Left lung (tissue), 10 donors: Measurements from ENCODE around the gene DLG5. TPM values are rescaled to one million over a fixed set of nuclear protein-coding genes. Genes with fewer than 3 reads are reported as not detected.

Experiments
- ATAC-seq: fragments of 200-7000 bp; cut with Tn5 transposase; one replicate; pipeline ENCODE4 v1.9.1; 2020; ENCODE audit warnings: moderate library complexity
- DNase-seq, 4 donors: peaks; one replicate each; pipeline ENCODE4 v3.0.0-alpha.2; 2013 to 2020
- H3K27ac ChIP-seq, 2 donors: fragments of 200-600 bp; sonication (generic) in 1 of 2; one replicate each; pipeline versions ENCODE4 v1.5.0 to v1.8.0; 2020 to 2021
- H3K27me3 ChIP-seq, 2 donors: fragments of 200-600 bp; sonication (generic) in 1 of 2; one replicate each; pipeline versions ENCODE4 v1.5.0 to v1.8.0; 2020 to 2021
- H3K36me3 ChIP-seq, 2 donors: fragments of 200-600 bp; sonication (generic) in 1 of 2; one replicate each; pipeline versions ENCODE4 v1.5.0 to v1.8.0; 2020 to 2021
- H3K4me1 ChIP-seq, 2 donors: fragments of 200-600 bp; one replicate each; pipeline ENCODE4 v1.8.0; 2021
- H3K4me3 ChIP-seq, 2 donors: fragments of 200-600 bp; sonication (generic) in 1 of 2; one replicate each; pipeline versions ENCODE4 v1.5.0 to v1.8.0; 2020 to 2021; ENCODE audit warnings: mild to moderate bottlenecking in 1 of 2
- H3K9me3 ChIP-seq, 2 donors: fragments of 200-600 bp; sonication (generic) in 1 of 2; one replicate each; pipeline versions ENCODE4 v1.5.0 to v1.8.0; 2020 to 2021
- CTCF ChIP-seq, 2 donors: fragments of 200-600 bp; sonication (generic) in 1 of 2; IDR thresholded peaks; one replicate each; pipeline versions ENCODE4 v1.5.0 to v1.8.0; 2021; ENCODE audit warnings: antibody characterized with exemption in 2 of 2
- intact Hi-C, 2 donors: fragments of 100-400 bp; cut with DNase I; formaldehyde crosslinking; loops; one replicate each; pipeline versions ENCODE4 v1.11.2 to v1.14.2; 2022
- polyA plus RNA-seq, 6 donors: library from polyadenylated mRNA; unstranded; fragments of 120-200 nt; gene quantifications; one replicate each; pipeline ENCODE4 v1.2.1, GENCODE V29; 2013; ENCODE audit not compliant: insufficient read length in 6 of 6
- total RNA-seq, 2 donors: library from RNA; stranded (reverse); fragmentation: NEBNext Ultra II Directional; extraction: Animal tissue kit (Norgen Biotek cat#: 25700); gene quantifications; one replicate each; pipeline ENCODE4 v1.2.1, GENCODE V29; 2021
- donor health status: DM: no; HTN: yes; CAD: no.
- donor health status: DM: no; HTN: no; CAD: no.

DLG5 gene
- total and polyA plus RNA-seq, 8 donors = 17.0 to 53.4 (median 49.0) TPM

DNA sequence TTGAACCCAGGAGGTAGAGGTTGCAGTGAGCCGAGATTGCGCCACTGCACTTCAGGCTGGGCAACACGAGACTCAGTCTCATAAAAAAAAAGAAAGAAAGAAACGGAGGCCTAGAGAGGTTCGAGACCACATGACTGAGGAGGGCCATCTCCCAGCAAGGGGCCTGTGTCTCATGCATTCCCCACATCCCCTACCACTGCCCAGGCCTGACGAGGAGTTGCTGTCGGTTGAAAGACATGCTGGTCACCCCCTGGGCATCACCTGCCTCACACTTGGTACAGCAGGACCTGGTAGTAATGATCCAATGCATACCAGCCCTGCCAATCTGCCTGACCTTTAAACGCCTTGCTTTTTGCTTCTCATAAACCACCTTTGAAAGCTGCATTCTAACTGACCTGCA lies 85.9 kb downstream of the DLG5 start:
- intact Hi-C loops = loop anchor here in 1 of 2 donors (10.0 kb wide), 1 partner anchor 164 kb away; no protein-coding TSS in a partner anchor
- Histone ChIP-seq H3K9me3 (no peaks in the 10 kb centered on the region), H3K36me3 (peaks cover 0 to 50% of the 10 kb centered on the region in 2 donors), H3K27me3 (no peaks in the 10 kb centered on the region), H3K4me3 (no peak overlapping the region), H3K27ac (no peak overlapping the region), H3K4me1 (peaks cover 0 to 17% of the 10 kb centered on the region in 2 donors)
- no peak for TF ChIP-seq CTCF (IDR thresholded peaks at IDR 0.05)
- DNase-seq (no peak), ATAC-seq (no peak)

- no peaks in the 10 kb centered on the region for H3K9me3 ChIP-seq
- H3K4me3 ChIP-seq = no peak overlapping the region
- H3K27me3 ChIP-seq = no peaks in the 10 kb centered on the region
- intact Hi-C loops = no loop called here
- TF ChIP-seq CTCF (IDR thresholded peaks at IDR 0.05) = no peak
- no peak overlapping the region for H3K27ac ChIP-seq
- H3K36me3 ChIP-seq = peaks cover 0 to 51% of the 10 kb centered on the region in 2 donors
- DNase-seq (no peak), ATAC-seq (no peak)
- H3K4me1 ChIP-seq = peaks cover 0 to 19% of the 10 kb centered on the region in 2 donors
Observed at GRCh38 chr10:77837925-77838595, 88.5 kb downstream of the DLG5 start.

DNA sequence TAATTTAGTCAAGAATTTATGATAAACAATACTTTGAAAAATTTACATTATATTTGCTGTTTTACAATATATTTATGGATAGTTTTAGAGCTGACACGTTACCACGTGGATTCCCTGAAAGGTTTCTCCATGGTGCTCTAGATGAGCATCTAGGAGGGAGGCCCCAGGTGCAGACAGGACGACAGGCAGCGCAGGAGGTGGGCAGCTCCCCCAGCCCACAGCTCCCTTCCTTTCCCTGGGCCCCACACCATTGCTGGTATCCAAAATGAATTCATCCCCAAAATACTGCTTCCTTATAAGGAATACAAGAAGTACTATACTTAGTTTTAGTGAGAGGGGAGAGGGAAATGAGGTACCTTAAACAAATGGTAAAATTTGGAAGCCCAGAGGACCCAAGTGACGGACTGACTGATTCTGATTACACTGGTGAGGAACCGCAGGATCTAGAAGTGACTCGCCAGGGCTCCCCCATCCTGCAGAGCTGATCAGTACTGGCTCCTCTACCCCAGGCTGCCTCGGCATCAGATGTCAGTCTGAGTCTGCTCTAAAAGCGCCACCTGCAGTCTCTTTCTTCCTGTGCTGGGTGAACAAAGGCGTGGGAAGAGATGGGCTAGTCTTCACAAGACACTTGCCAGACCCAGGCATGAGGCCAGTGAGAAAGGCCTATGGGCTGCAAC lies 89.2 kb downstream of the DLG5 start:
- no peaks in the 10 kb centered on the region for H3K27me3 ChIP-seq
- peaks cover 0 to 19% of the 10 kb centered on the region in 2 donors for H3K4me1 ChIP-seq
- ATAC-seq = no peak
- peak overlapping the region in 1 of 2 donors; percentile 67 for H3K27ac ChIP-seq
- no peaks in the 10 kb centered on the region for H3K9me3 ChIP-seq
- peaks cover 0 to 53% of the 10 kb centered on the region in 2 donors for H3K36me3 ChIP-seq
- no peak for TF ChIP-seq CTCF (IDR thresholded peaks at IDR 0.05)
- no peak for DNase-seq
- no peak overlapping the region for H3K4me3 ChIP-seq
- intact Hi-C loops = no loop called here

DNA sequence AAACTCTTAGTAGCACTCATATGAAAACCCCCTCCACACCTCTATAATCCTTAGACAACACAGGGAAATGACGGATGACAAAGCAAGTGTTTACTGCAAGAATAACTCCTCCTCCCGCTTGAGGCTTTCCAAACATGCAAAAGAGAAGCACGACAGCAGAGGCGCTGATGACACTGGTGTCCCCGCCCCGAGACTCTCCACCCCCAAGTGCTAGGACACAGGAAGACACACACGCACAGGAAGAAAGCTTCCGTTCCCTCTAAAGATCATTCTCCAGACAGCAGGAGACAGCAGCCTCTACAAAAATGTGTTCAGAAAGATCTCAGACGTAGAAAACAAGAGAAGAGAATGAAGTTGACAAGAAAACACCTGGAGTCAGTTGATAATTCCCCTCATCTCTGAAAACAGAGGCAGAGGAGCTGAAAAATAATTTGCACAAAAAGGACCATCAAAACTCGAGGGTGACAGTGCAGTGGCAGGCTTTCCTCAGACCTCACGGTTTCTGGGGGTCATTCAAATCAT lies 90.2 kb downstream of the DLG5 start:
- Histone ChIP-seq H3K27ac (peak overlapping the region in 1 of 2 donors; percentile 67), H3K4me3 (no peak overlapping the region), H3K36me3 (peaks cover 0 to 47% of the 10 kb centered on the region in 2 donors), H3K27me3 (no peaks in the 10 kb centered on the region), H3K9me3 (no peaks in the 10 kb centered on the region), H3K4me1 (peaks cover 0 to 19% of the 10 kb centered on the region in 2 donors)
- ATAC-seq (peak; percentile 65), DNase-seq (peak in 3 of 4 donors; percentile 7 to 67 (median 54))
- intact Hi-C loops = no loop called here
- no peak for TF ChIP-seq CTCF (IDR thresholded peaks at IDR 0.05)

DNA sequence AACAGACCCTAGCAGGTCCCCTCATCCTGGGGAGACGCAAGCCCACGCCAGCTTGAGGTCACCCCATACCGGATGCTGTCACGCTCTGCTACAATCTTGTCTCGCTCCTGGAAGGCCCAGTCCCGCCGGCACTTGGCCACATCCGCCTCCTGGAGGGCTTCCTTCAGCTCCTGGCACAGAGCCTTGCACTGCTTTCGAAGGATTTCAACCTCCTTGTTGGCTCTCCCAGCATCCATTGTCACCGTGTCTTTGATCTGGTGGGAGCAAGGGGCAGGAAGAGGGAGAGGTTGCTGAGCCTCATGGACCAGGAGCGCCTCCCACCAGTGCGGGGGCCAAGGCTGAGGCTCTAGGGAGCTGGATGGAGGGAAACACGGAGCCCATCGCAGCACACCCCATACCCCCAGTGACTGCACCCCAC lies 90.9 kb downstream of the DLG5 start:
- no peaks in the 10 kb centered on the region for H3K27me3 ChIP-seq
- H3K27ac ChIP-seq = peak overlapping the region in 1 of 2 donors; percentile 67
- TF ChIP-seq CTCF (IDR thresholded peaks at IDR 0.05) = no peak
- peak; percentile 7 for ATAC-seq
- no peak overlapping the region for H3K4me3 ChIP-seq
- peaks cover 0 to 19% of the 10 kb centered on the region in 2 donors for H3K4me1 ChIP-seq
- intact Hi-C loops = no loop called here
- DNase-seq = peak in 1 of 4 donors; percentile 39
- H3K36me3 ChIP-seq = peaks cover 0 to 42% of the 10 kb centered on the region in 2 donors
- H3K9me3 ChIP-seq = no peaks in the 10 kb centered on the region
